ENCODE data around the gene SUSD3.

GRCh38 chr9:93132287-93132927, 73.9 kb downstream of the SUSD3 start:
- TF ChIP-seq EZH2 (IDR thresholded peaks at IDR 0.05; ENCODE audit: low read length, missing control alignments): no peak
- TF ChIP-seq, protein P1, sequence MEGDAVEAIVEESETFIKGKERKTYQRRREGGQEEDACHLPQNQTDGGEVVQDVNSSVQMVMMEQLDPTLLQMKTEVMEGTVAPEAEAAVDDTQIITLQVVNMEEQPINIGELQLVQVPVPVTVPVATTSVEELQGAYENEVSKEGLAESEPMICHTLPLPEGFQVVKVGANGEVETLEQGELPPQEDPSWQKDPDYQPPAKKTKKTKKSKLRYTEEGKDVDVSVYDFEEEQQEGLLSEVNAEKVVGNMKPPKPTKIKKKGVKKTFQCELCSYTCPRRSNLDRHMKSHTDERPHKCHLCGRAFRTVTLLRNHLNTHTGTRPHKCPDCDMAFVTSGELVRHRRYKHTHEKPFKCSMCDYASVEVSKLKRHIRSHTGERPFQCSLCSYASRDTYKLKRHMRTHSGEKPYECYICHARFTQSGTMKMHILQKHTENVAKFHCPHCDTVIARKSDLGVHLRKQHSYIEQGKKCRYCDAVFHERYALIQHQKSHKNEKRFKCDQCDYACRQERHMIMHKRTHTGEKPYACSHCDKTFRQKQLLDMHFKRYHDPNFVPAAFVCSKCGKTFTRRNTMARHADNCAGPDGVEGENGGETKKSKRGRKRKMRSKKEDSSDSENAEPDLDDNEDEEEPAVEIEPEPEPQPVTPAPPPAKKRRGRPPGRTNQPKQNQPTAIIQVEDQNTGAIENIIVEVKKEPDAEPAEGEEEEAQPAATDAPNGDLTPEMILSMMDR (conservative IDR thresholded peaks at IDR 0.05 in 1 of 2, IDR thresholded peaks at IDR 0.05 in 1 of 2; ENCODE audit: low read depth in 1 of 2, low read length in 2 of 2): no peak
